ENCODE data around the gene ABCA8.
"Not testable (repeated sequence)": the region's sequence is repeated elsewhere in the genome, so short reads cannot be mapped to it uniquely, and the experiment has no call there.

Gene ABCA8

DNA sequence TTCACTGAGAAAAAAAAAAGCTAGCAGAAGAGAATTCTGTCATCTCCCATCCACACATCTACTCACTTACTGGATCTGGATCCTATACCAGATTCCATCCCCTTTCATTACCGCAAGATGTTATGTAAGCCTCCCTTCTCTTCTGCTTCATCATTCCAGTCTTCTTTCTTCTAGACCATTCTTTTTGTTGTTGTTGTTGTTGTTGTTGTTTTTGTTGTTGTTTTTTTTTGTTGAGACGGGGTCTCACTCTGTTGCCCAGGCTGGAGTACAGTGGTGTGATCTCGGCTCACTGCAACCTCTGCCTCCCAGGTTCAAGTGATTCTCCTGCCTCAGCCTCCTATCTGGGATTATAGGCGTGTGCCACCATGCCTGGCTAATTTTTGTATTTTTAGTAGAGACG, 131.0 kb downstream of the ABCA8 start:
- not testable (repeated sequence) for DNase-seq

DNA sequence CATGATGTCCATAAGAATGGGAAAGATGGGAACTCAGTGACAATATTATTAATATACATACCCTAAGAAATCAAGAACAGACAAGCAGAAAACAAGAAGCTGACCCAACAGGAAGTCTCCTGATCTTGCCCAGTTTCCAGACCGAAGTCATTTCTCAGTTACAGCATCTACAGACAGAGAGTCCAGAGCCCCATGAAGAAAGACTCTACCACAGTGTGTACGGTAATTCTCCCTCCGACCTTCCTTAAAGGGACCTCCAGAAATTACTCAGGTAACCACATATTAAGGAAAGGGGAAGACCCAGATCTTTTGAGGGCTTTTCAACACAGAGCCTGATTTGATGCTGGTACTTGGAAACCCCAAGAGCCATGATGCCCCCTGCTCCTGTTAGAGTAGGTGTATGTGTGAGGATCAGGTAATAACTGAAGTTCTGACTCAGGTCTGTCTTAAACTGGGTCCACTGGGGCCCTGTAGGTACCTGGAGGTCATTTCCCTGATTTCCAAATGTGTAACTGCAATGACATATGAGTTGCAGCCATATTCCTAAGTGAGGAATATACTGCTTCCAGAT, 132.4 kb downstream of the ABCA8 start:
- no peak for DNase-seq

DNA sequence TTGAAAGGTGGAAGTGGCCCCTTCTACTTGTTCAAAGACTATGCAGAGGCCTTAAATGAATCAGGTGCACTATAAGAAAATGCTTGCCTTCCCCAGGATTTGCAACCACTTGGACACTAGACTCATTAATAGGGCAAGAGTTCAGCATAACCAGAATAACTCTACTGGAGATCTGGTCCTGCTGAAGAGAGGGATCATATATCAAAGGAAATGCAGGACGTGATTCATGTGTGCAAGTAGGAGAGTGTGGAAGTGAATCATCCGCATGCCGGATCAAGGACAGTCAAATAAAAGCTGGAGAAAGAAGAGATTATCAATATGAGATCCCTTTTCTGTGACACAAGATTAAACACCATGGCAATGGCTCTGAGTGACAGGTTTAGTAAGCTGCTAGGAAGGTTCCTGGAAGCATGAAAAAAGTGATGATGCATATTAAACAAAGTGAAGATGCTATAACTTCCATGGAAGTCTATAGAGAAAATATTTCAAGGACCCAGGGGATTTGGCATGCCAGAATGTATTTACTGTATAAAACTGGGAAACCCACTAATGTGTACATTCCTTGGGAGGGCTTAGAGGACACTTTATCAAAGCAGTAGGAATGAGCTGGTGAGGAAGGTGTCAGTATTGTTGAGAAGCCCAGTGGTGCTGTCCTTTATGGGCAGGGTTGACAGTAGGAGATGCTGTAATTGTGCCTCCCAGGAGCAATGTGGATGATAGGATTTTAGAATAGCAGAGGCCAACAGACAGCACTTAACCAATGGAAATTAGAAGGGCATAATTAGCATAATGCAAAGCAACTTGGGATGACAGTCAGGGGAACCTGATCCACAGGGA, 133.1 kb downstream of the ABCA8 start:
- DNase-seq: no peak

DNA sequence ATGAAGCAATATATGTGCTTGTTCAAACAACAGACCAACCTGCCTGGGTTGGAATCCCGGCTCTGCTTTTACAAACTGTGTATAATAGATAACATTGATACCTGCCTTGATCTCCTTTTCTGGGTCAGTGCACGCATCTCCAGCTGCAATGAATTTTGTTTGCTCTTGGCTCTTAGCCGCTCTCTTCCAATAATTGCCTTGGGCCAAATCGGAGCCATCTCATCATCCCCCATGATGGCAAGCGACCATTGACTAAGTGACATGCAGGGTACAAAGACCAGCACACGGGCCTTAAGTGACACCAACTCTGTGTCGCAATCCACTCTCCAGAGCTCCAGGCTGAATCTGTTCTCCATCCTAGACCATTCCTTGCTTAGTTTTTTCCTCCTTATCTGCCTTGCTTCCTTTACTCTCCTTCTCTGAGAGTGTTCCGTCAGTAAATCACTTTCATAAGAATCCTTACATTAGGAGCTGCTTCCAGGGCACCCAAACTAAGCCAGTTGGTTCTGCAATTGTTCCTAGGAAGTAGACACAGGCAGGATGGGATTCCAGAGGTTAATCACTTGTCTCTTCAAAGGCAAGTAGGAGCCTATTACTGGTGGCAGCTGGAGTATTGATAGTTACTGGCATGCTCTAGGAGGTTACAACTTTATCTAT, 134.2 kb downstream of the ABCA8 start:
- DNase-seq: no peak

DNA sequence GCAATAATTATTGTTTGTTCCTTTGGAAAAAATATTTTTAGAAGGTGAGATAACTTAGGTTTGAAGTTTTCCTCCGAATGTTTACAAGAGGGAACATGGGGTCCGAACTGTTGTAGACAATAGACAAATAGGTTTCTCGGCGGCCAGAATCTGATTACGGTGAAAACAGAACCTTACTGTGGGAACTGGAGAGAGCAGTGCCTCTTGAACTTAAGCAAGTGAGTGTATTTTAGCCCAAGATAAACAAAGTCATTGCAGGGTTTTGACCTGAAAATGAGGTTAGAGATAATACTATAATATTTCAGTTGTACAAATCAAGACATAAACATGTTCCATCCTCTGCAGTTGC, 134.7 kb downstream of the ABCA8 start:
- no peak for DNase-seq

DNA sequence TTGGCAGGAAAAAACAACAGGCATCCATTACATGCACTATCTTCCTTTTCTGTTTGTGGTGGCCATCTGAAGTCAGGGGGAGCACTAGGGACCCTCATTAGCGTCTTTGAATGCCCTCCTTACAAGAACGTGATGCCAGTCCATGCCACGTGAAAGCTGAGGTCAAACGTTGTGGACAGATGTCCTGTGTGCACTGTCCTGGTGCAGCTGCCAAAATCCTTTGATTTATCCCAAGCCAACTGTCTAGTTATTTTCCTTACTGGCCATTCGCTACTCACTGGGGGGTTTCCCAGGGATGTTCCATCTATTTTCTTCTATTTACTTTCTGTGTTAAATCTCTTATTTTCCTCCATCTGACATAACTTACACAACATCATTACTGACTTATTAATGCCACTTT, 135.7 kb downstream of the ABCA8 start:
- no peak for DNase-seq
